ENCODE data around the gene LIPC. TPM values are rescaled to one million over a fixed set of nuclear protein-coding genes. Genes with fewer than 3 reads are reported as not detected.

LIPC gene
- polyA plus RNA-seq, 1 donor (not counting 4 experiments of a cell fraction or from before 2014, with no cell fraction given), result not detected

- TF ChIP-seq CTCF (optimal IDR thresholded peaks at IDR 0.05 in 1 of 3, IDR thresholded peaks at IDR 0.05 in 1 of 3, conservative IDR thresholded peaks at IDR 0.05 in 1 of 3; ENCODE audit: extremely low read depth in 1 of 3, insufficient read depth in 2 of 3, low read length in 3 of 3) (no peak), EZH2 (IDR thresholded peaks at IDR 0.05; ENCODE audit: low read length) (no peak)
- no peak for FAIRE-seq
- no peaks in the 10 kb centered on the region for H4K20me1 ChIP-seq (ENCODE audit: control insufficient read depth, extremely low read depth, insufficient read depth, low read length)
- no peak overlapping the region for H2AFZ ChIP-seq (ENCODE audit: control insufficient read depth, low read length)
- H3K9me1 ChIP-seq (ENCODE audit: control insufficient read depth, extremely low read depth, insufficient read depth, low read length), result no peaks in the 10 kb centered on the region
- H3K4me3 ChIP-seq (ENCODE audit: control insufficient read depth in 2 of 3, extremely low read depth in 1 of 3, insufficient read depth in 2 of 3, low read depth in 1 of 3, low read length in 3 of 3), result no peak overlapping the region
- no peaks in the 10 kb centered on the region for H3K27me3 ChIP-seq (ENCODE audit: control insufficient read depth, extremely low read depth, insufficient read depth, low read length)
- no peak overlapping the region for H3K4me2 ChIP-seq (ENCODE audit: control insufficient read depth, extremely low read depth, insufficient read depth, low read depth, low read length)
- no peaks in the 10 kb centered on the region for H3K79me2 ChIP-seq (ENCODE audit: control insufficient read depth, insufficient read depth, low read length)
- DNase-seq (ENCODE audit: low read depth, low spot score), result no peak
- H3K4me1 ChIP-seq (ENCODE audit: control insufficient read depth, extremely low read depth, insufficient read depth, low read length), result peaks cover 12% of the 10 kb centered on the region
- no peak overlapping the region for H3K9ac ChIP-seq (ENCODE audit: control insufficient read depth, extremely low read depth, insufficient read depth, low read length)
- no peak overlapping the region for H3K27ac ChIP-seq (ENCODE audit: control insufficient read depth, insufficient read depth, low read length)
- dilution Hi-C loops (cut with MboI; ENCODE audit: extremely low pct_ligation_motif_present, low sequenced_read_pairs), result no loop called here
- H3K36me3 ChIP-seq (ENCODE audit: control insufficient read depth in 2 of 2, extremely low read depth in 1 of 2, insufficient read depth in 2 of 2, low read length in 2 of 2), result no peaks in the 10 kb centered on the region
- no peaks in the 10 kb centered on the region for H3K9me3 ChIP-seq (ENCODE audit: control insufficient read depth, low read depth, low read length)
Measured at GRCh38 chr15:58403581-58403980, 28.2 kb upstream of the LIPC start.

- FAIRE-seq (no peak), DNase-seq (ENCODE audit: low read depth, low spot score) (no peak)
- H3K27me3 ChIP-seq (ENCODE audit: control insufficient read depth, extremely low read depth, insufficient read depth, low read length), result no peaks in the 10 kb centered on the region
- no peak for TF ChIP-seq EZH2 (IDR thresholded peaks at IDR 0.05; ENCODE audit: low read length)
- TF ChIP-seq CTCF (optimal IDR thresholded peaks at IDR 0.05 in 1 of 3, IDR thresholded peaks at IDR 0.05 in 1 of 3, conservative IDR thresholded peaks at IDR 0.05 in 1 of 3; ENCODE audit: extremely low read depth in 1 of 3, insufficient read depth in 2 of 3, low read length in 3 of 3), result no peak
- peaks cover 12% of the 10 kb centered on the region for H3K4me1 ChIP-seq (ENCODE audit: control insufficient read depth, extremely low read depth, insufficient read depth, low read length)
- no peaks in the 10 kb centered on the region for H4K20me1 ChIP-seq (ENCODE audit: control insufficient read depth, extremely low read depth, insufficient read depth, low read length)
- H3K9me1 ChIP-seq (ENCODE audit: control insufficient read depth, extremely low read depth, insufficient read depth, low read length), result no peaks in the 10 kb centered on the region
- H3K79me2 ChIP-seq (ENCODE audit: control insufficient read depth, insufficient read depth, low read length), result no peaks in the 10 kb centered on the region
- no peak overlapping the region for H3K27ac ChIP-seq (ENCODE audit: control insufficient read depth, insufficient read depth, low read length)
- no peak overlapping the region for H2AFZ ChIP-seq (ENCODE audit: control insufficient read depth, low read length)
- no peak overlapping the region for H3K9ac ChIP-seq (ENCODE audit: control insufficient read depth, extremely low read depth, insufficient read depth, low read length)
- no peak overlapping the region for H3K4me3 ChIP-seq (ENCODE audit: control insufficient read depth in 2 of 3, extremely low read depth in 1 of 3, insufficient read depth in 2 of 3, low read depth in 1 of 3, low read length in 3 of 3)
- no peaks in the 10 kb centered on the region for H3K9me3 ChIP-seq (ENCODE audit: control insufficient read depth, low read depth, low read length)
- dilution Hi-C loops (cut with MboI; ENCODE audit: extremely low pct_ligation_motif_present, low sequenced_read_pairs), result no loop called here
- H3K4me2 ChIP-seq (ENCODE audit: control insufficient read depth, extremely low read depth, insufficient read depth, low read depth, low read length), result no peak overlapping the region
- no peaks in the 10 kb centered on the region for H3K36me3 ChIP-seq (ENCODE audit: control insufficient read depth in 2 of 2, extremely low read depth in 1 of 2, insufficient read depth in 2 of 2, low read length in 2 of 2)
Measured at GRCh38 chr15:58404020-58404419, 27.8 kb upstream of the LIPC start.
